ENCODE measurements around the gene C20orf96. TPM values are rescaled to one million over a fixed set of nuclear protein-coding genes. Genes with fewer than 3 reads are reported as not detected.

C20orf96 gene
- total RNA-seq, 1 experiment from 2014 or later = 2.0 TPM

GRCh38 chr20:221258-221830, 69.2 kb downstream of the C20orf96 start:
- H3K9me3 ChIP-seq (ENCODE audit: low read length) = no peaks in the 10 kb centered on the region
- H3K9me2 ChIP-seq (replicated peaks; ENCODE audit: insufficient read depth, low read length) = no peaks in the 10 kb centered on the region
- no peaks in the 10 kb centered on the region for H4K20me1 ChIP-seq (ENCODE audit: insufficient read depth, low read depth, low read length)
- H3K27ac ChIP-seq (ENCODE audit: low read length) = no peak overlapping the region
- H3K4me1 ChIP-seq (ENCODE audit: low read length) = no peaks in the 10 kb centered on the region
- no peak overlapping the region for H3K4me2 ChIP-seq (ENCODE audit: low read depth, low read length, poor library complexity, severe bottlenecking)
- H3K27me3 ChIP-seq (ENCODE audit: low read length) = no peaks in the 10 kb centered on the region
- DNase-seq = no peak
- no peak overlapping the region for H2AFZ ChIP-seq (ENCODE audit: low read length)
- H3K9ac ChIP-seq (ENCODE audit: low read length) = no peak overlapping the region
- no peaks in the 10 kb centered on the region for H3K79me2 ChIP-seq (ENCODE audit: low read length)
- H3K36me3 ChIP-seq (ENCODE audit: insufficient read depth, low read length) = no peaks in the 10 kb centered on the region
- no peak overlapping the region for H3K4me3 ChIP-seq (ENCODE audit: low read length)

Other genes with a start within 250 kb of the C20orf96 start
- 0.14 TPM in 1 of 2 replicates, not detected in the other for gene DEFB125, start 203.1 kb downstream of the C20orf96 start, total RNA-seq (2014; rRNA removed; shearing (Covaris generic); ENCODE audit: low replicate concordance)
- gene DEFB126, start 148.2 kb downstream of the C20orf96 start, total RNA-seq (2014; rRNA removed; shearing (Covaris generic); ENCODE audit: low replicate concordance) = not detected in 2 replicates
- gene DEFB127, start 133.3 kb downstream of the C20orf96 start, total RNA-seq (2014; rRNA removed; shearing (Covaris generic); ENCODE audit: low replicate concordance) = not detected in 2 replicates
- not detected in 2 replicates for gene DEFB128, start 101.0 kb downstream of the C20orf96 start, total RNA-seq (2014; rRNA removed; shearing (Covaris generic); ENCODE audit: low replicate concordance)
- not detected in 2 replicates for gene DEFB129, start 63.5 kb downstream of the C20orf96 start, total RNA-seq (2014; rRNA removed; shearing (Covaris generic); ENCODE audit: low replicate concordance)
- gene DEFB132, start 33.0 kb downstream of the C20orf96 start, total RNA-seq (2014; rRNA removed; shearing (Covaris generic); ENCODE audit: low replicate concordance) = 0.22 TPM in 1 of 2 replicates, not detected in the other
- 20.6 and 22.2 TPM in 2 replicates for gene ZCCHC3, start 6.8 kb upstream of the C20orf96 start, total RNA-seq (2014; rRNA removed; shearing (Covaris generic); ENCODE audit: low replicate concordance)
- gene SOX12, start 34.8 kb upstream of the C20orf96 start, total RNA-seq (2014; rRNA removed; shearing (Covaris generic); ENCODE audit: low replicate concordance) = 8.3 and 18.0 TPM in 2 replicates
- gene NRSN2, start 56.4 kb upstream of the C20orf96 start, total RNA-seq (2014; rRNA removed; shearing (Covaris generic); ENCODE audit: low replicate concordance) = 18.2 and 28.3 TPM in 2 replicates
- 122 and 197 TPM in 2 replicates for gene TRIB3, start 90.0 kb upstream of the C20orf96 start, total RNA-seq (2014; rRNA removed; shearing (Covaris generic); ENCODE audit: low replicate concordance)
- gene RBCK1, start 117.5 kb upstream of the C20orf96 start, total RNA-seq (2014; rRNA removed; shearing (Covaris generic); ENCODE audit: low replicate concordance) = 96.6 and 142 TPM in 2 replicates
- gene TBC1D20, start 171.8 kb upstream of the C20orf96 start, total RNA-seq (2014; rRNA removed; shearing (Covaris generic); ENCODE audit: low replicate concordance) = 26.1 and 33.9 TPM in 2 replicates

Measured in Karpas-422 (cell line).